Cardiac muscle cell (in vitro differentiated cells and primary cell): ENCODE results near the gene FBXL7. TPM values are rescaled to one million over a fixed set of nuclear protein-coding genes. Genes with fewer than 3 reads are reported as not detected.
A peak's percentile ranks its signal among the peaks of the same experiment; 100 is the strongest.

ENCODE experiments used
- DNase-seq, 2 donors: peaks; one replicate each; pipeline versions ENCODE4 v3.0.0 to v3.0.0-alpha.2; 2010 to 2017; ENCODE audit warnings: low read depth in 1 of 2, low spot score in 1 of 2
- H3K27ac ChIP-seq: fragments of 200-600 bp; sonication (generic); 2 replicates; pipeline ENCODE4 v1.5.1; 2016
- H3K27me3 ChIP-seq: fragments of 200-600 bp; sonication (generic); 2 replicates; pipeline ENCODE4 v1.6.0; 2016; ENCODE audit warnings: control low read depth
- H3K36me3 ChIP-seq: fragments of 200-600 bp; sonication (generic); 2 replicates; pipeline ENCODE4 v1.5.1; 2016; ENCODE audit warnings: control low read depth
- H3K4me1 ChIP-seq: fragments of 200-600 bp; sonication (generic); 2 replicates; pipeline ENCODE4 v1.8.1; 2017; ENCODE audit warnings: low read depth, mild to moderate bottlenecking, mixed run types
- H3K4me3 ChIP-seq: fragments of 200-600 bp; sonication (generic); 2 replicates; pipeline ENCODE4 v1.5.1; 2016; ENCODE audit warnings: mild to moderate bottlenecking
- H3K9me3 ChIP-seq: fragments of 200-600 bp; sonication (generic); 2 replicates; pipeline ENCODE4 v1.5.1; 2017; ENCODE audit warnings: low read depth, mild to moderate bottlenecking, control low read depth
- polyA plus RNA-seq: library from polyadenylated mRNA; unstranded; fragments of >200 nt; fragmentation: Nextera tagmentation; extraction: Ambion mirVana; gene quantifications from 2 replicates; pipeline ENCODE4 v1.2.1, GENCODE V29; 2016
- total RNA-seq: library from RNA; depleted of rRNA; stranded (reverse); fragments of >200 nt; gene quantifications from 2 replicates; pipeline ENCODE4 v1.2.3, GENCODE V29; 2016
- TF ChIP-seq, protein P1 (sequence below): IDR thresholded peaks from 2 replicates; pipeline ENCODE4 v1.5.1; 2012; ENCODE audit warnings: low read depth, mild to moderate bottlenecking, low read length

Gene FBXL7
- total and polyA plus RNA-seq, 2 experiments from 2014 or later = 16.7 to 22.5 TPM

DNA sequence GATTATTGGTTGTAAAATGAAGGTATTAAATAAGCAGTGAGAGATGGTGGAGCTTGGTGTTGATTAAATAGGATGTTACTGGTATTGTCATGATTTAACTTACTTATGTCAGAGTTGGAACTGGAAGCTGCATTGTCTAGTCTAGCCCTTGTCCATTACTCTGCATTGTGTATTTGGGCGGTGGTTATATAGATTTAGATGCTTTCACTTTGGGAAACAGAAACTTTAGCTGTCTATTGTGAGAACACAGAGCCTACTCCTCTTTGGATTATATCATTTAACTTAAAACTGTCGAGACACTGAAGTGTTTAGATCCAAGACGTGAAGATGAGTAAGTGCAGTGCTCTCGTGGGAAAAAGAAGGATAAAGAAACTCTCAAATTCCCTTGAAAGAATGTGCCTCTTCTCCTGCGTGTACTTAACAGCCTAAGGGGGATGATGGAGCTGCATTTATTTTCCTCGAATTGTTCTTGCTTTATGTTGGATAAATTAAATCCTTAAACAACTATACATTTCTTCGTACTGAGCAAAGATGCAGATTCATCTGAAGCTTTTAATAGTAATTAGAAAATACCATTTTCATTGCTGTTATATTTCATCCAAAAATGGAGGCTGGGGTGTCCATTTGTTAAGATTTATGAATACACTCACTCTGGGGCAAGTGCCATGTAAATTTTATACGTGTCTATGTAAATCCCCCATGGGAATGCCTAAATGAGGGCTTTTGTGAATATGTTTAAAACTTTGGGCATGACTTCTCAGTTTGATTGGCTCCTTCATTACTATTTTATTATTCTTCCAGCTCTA is 21.6 kb downstream of the FBXL7 start:
- no peaks in the 10 kb centered on the region for H3K9me3 ChIP-seq
- H3K36me3 ChIP-seq = no peaks in the 10 kb centered on the region
- peak in 1 of 2 donors; percentile 19 for DNase-seq
- no peak overlapping the region for H3K27ac ChIP-seq
- no peaks in the 10 kb centered on the region for H3K27me3 ChIP-seq
- H3K4me3 ChIP-seq = no peak overlapping the region
- peaks cover 12% of the 10 kb centered on the region for H3K4me1 ChIP-seq
- TF ChIP-seq, protein P1, sequence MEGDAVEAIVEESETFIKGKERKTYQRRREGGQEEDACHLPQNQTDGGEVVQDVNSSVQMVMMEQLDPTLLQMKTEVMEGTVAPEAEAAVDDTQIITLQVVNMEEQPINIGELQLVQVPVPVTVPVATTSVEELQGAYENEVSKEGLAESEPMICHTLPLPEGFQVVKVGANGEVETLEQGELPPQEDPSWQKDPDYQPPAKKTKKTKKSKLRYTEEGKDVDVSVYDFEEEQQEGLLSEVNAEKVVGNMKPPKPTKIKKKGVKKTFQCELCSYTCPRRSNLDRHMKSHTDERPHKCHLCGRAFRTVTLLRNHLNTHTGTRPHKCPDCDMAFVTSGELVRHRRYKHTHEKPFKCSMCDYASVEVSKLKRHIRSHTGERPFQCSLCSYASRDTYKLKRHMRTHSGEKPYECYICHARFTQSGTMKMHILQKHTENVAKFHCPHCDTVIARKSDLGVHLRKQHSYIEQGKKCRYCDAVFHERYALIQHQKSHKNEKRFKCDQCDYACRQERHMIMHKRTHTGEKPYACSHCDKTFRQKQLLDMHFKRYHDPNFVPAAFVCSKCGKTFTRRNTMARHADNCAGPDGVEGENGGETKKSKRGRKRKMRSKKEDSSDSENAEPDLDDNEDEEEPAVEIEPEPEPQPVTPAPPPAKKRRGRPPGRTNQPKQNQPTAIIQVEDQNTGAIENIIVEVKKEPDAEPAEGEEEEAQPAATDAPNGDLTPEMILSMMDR = no peak

- Histone ChIP-seq H3K4me1 (peaks cover 12% of the 10 kb centered on the region), H3K27ac (no peak overlapping the region), H3K9me3 (no peaks in the 10 kb centered on the region), H3K27me3 (no peaks in the 10 kb centered on the region), H3K4me3 (no peak overlapping the region), H3K36me3 (no peaks in the 10 kb centered on the region)
- DNase-seq = no peak
- TF ChIP-seq, protein P1 = no peak
Observed at GRCh38 chr5:15522187-15522520, 22.2 kb downstream of the FBXL7 start.

DNA sequence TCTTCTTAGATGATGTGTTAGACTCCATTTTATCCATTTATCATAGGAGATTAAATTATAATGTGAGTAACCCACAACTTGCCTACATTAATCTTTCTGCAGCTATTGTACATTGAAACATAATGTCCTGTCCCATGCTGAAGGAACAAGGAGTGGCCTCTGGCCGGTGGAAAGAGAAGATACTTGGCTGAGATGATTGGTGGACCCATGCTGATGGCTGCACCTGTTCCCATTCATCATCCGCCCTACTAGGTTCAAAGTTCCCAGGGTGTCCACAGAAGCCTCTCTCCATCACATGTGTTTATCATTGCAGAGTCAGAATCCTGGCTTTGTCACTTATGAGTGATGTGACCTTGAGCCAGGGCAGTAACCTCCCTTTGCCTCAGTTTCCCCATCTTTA is 24.7 kb downstream of the FBXL7 start:
- Histone ChIP-seq H3K36me3 (no peaks in the 10 kb centered on the region), H3K4me3 (no peak overlapping the region), H3K27ac (no peak overlapping the region), H3K4me1 (peaks cover 12% of the 10 kb centered on the region), H3K27me3 (no peaks in the 10 kb centered on the region), H3K9me3 (no peaks in the 10 kb centered on the region)
- DNase-seq = no peak
- TF ChIP-seq, protein P1 = no peak

GRCh38 chr5:15525703-15526275 is 25.8 kb downstream of the FBXL7 start:
- Histone ChIP-seq H3K9me3 (no peaks in the 10 kb centered on the region), H3K27me3 (no peaks in the 10 kb centered on the region), H3K4me1 (peaks cover 12% of the 10 kb centered on the region), H3K27ac (no peak overlapping the region), H3K4me3 (no peak overlapping the region), H3K36me3 (no peaks in the 10 kb centered on the region)
- TF ChIP-seq, protein P1 = no peak
- peak in 1 of 2 donors; percentile 52 for DNase-seq

- H3K4me3 ChIP-seq = no peak overlapping the region
- TF ChIP-seq, protein P1 = no peak
- no peak overlapping the region for H3K27ac ChIP-seq
- no peak for DNase-seq
- H3K9me3 ChIP-seq = no peaks in the 10 kb centered on the region
- peaks cover 9% of the 10 kb centered on the region for H3K4me1 ChIP-seq
- H3K36me3 ChIP-seq = no peaks in the 10 kb centered on the region
- H3K27me3 ChIP-seq = no peaks in the 10 kb centered on the region
Observed at GRCh38 chr5:15526413-15526812, 26.4 kb downstream of the FBXL7 start.
